Neural progenitor cell (in vitro differentiated cells): ENCODE data around the gene SLC35A5.

Experiments used
- CTCF ChIP-seq: fragments of 200-600 bp; sonication (generic); IDR thresholded peaks from 2 replicates; pipeline ENCODE4 v1.5.1; 2017; ENCODE audit warnings: antibody characterized with exemption, mild to moderate bottlenecking
- EZH2 ChIP-seq: fragments of 200-600 bp; sonication (generic); IDR thresholded peaks from 2 replicates; pipeline ENCODE4 v1.6.1; 2017; ENCODE audit warnings: antibody characterized with exemption, mild to moderate bottlenecking, moderate library complexity

GRCh38 chr3:112611752-112612515 lies 50.1 kb downstream of the SLC35A5 start:
- TF ChIP-seq CTCF (no peak), EZH2 (no peak)
